Measurements from ENCODE around the gene NRP1. TPM values are rescaled to one million over a fixed set of nuclear protein-coding genes. Genes with fewer than 3 reads are reported as not detected.
A peak's percentile ranks its signal among the peaks of the same experiment; 100 is the strongest.

NRP1 gene
- total RNA-seq, 1 experiment from 2014 or later = 1.1 TPM

DNA sequence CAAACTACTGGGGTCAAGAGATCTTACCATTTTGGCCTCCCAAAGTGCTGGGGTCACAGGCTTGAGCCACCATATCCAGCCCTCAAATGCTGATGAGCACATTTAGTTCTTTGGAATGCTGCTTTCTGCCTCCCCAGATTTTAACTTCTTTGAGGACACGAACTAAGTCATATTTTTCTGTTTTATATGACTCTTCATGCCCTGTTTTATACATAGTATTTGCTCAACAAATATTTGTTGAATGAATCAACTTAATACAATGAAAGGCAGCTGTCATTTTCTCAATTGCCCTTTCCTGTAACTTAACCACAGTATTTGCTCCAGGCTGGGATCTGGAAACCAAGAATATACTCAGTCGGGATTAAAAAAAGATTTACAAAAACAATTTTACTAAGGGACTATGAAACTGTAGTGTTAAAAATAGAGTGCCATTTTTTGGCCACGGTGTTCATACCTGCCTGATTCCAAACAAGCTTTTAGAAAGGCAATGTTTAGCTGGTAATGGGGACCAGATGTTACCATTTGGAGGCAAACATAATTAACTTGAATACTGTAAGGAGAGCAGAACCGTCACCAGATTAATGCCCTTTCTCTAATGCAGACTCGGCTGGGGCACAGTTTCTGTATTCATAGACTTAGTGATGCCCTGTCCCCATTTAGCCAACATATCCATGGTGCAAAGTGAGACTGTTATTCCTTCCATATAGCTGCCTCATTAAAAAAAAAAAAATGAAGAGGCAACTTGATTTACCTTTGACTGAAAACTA, 117.6 kb downstream of the NRP1 start:
- DNase-seq (ENCODE audit: low read depth, low spot score) = peak; percentile 25
- in situ Hi-C loops (cut with HindIII; ENCODE audit: low pct_unique_long_range_greater_than_20kb, low sequenced_read_pairs) = no loop called here

DNA sequence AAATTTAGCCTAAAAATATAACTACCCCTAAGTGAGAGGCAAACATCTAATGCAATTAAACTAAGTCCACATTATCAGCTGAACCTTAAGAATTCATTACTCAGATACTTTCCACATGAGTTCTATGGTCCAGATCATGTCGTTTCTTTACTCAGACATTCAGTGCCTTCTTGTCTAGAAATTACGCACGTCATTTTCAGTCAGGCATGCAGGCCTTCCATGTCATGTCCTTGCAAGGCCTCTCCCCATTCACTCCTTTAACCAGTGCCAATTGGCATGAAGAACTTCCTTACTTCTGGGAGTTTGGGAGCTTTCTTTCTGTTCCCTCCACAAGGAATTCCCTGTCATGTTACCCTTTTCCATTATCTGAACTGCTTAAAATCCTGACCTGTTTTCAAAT, 118.8 kb downstream of the NRP1 start:
- in situ Hi-C loops (cut with HindIII; ENCODE audit: low pct_unique_long_range_greater_than_20kb, low sequenced_read_pairs) = no loop called here
- DNase-seq (ENCODE audit: low read depth, low spot score) = no peak

DNA sequence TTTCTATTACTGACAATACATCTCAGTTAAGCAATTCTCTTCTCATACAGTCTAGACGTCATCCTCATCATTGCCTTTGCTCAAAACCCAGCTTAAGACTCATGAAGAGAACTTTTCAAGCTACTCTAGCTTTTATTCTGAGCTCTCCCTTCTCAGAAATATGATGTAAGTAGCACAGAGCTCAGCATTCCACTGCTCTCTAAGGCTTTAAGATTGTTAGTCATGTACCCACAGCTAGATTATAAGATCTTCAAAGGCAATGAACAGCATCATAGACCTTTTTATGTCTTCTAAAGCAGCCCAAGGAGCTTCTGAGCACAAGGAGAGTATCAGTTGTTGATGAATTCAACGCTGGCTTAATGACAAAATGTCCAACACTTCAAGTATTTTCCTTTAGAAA, 119.3 kb downstream of the NRP1 start:
- in situ Hi-C loops (cut with HindIII; ENCODE audit: low pct_unique_long_range_greater_than_20kb, low sequenced_read_pairs) = no loop called here
- no peak for DNase-seq (ENCODE audit: low read depth, low spot score)

DNA sequence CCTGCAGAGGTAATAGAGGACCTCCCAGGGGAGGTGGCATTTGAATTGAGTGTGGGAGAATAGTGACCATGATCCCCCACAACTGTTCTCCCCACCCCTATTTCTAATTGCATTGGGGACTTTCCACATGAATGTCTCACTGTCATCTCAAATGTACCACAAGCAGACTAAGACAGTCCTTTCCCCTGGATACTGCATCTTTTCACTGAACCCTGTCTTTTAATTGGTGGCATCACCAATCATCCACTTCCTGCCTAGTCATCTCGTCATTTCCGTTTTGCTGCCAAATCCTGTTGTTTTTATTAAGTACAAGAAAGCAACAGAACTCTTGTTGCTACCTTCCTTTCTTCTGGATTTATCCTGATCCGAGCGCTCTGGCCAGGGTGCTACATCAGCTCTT, 120.3 kb downstream of the NRP1 start:
- in situ Hi-C loops (cut with HindIII; ENCODE audit: low pct_unique_long_range_greater_than_20kb, low sequenced_read_pairs) = no loop called here

DNA sequence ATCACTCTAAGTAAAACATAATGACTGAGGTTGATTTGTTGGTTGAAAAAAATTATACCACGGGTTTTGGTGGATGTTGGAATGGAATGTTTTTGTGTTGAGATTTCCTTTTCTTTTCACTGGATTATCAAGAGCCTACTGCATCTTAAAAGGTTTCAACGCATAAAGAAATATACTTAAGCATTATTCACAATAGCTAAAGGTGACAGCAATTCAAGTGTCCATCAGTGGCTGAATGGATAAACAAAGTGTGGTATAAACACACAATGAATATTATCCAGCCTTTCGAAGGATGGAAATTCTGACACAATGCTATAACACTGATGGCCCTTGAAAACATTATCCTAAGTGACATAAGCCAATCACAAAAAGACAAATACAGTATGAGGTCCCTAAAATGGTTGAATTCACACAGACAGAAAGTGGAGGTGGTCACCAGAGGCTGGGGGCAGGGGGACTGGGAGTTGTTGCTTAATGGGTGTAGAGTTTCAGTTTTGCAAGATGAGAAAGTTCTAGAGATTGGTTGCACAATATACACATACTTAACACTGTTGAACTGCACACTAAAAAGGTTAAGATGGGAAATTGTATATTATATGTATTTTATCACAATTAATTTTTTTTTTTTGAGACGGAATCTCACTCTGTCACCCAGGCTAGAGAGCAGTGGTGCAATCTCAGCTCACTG, 122.3 kb downstream of the NRP1 start:
- DNase-seq (ENCODE audit: low read depth, low spot score) = no peak
- in situ Hi-C loops (cut with HindIII; ENCODE audit: low pct_unique_long_range_greater_than_20kb, low sequenced_read_pairs) = no loop called here

More for the DNA sequence above, 120.3 kb downstream of the NRP1 start:
- no peak for DNase-seq (ENCODE audit: low read depth, low spot score)

GRCh38 chr10:33211106-33211878, 123.2 kb downstream of the NRP1 start:
- no peak for DNase-seq (ENCODE audit: low read depth, low spot score)
- in situ Hi-C loops (cut with HindIII; ENCODE audit: low pct_unique_long_range_greater_than_20kb, low sequenced_read_pairs) = no loop called here

DNA sequence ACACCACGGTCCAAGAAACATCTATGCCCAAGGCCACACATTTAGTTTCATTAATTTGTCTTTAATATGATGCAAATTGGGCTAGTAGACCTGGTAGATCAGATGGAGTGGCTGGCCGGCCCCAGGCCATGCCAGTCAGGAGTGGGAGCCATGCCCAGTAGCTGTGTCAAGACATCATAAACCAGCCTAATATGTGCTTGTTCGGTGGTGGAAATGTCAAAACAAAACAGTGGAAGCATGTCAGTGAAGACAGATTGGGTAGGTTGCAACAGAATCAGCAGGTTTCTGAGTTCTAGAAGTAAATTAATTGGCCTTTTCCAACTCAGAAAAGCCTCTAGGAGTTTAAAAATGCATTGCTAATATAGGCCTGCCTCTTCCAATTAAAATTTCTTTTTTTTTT, 124.7 kb downstream of the NRP1 start:
- in situ Hi-C loops (cut with HindIII; ENCODE audit: low pct_unique_long_range_greater_than_20kb, low sequenced_read_pairs) = no loop called here
- no peak for DNase-seq (ENCODE audit: low read depth, low spot score)

- DNase-seq (ENCODE audit: low read depth, low spot score) = no peak
- in situ Hi-C loops (cut with HindIII; ENCODE audit: low pct_unique_long_range_greater_than_20kb, low sequenced_read_pairs) = no loop called here
Measured at GRCh38 chr10:33208166-33208565, 126.3 kb downstream of the NRP1 start.

DNA sequence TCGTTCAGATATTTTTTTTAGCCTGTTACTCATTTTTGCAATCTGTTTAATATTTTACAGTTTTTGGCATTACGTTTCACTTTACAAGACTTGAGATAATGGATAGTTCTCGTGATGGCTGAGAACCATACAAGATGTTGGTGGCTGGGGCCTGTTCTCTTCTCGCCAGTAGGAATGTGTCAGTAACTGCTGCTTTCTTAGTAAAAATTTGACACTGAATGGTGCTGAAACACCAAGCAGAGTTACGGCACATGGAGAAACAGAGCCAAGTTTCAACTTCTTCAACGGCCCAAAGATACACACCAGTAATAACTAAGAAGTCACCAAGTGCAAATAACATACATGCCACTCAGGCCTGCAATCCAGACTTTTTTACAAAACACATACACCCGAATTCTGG, 130.4 kb downstream of the NRP1 start:
- in situ Hi-C loops (cut with HindIII; ENCODE audit: low pct_unique_long_range_greater_than_20kb, low sequenced_read_pairs) = no loop called here
- DNase-seq (ENCODE audit: low read depth, low spot score) = no peak

DNA sequence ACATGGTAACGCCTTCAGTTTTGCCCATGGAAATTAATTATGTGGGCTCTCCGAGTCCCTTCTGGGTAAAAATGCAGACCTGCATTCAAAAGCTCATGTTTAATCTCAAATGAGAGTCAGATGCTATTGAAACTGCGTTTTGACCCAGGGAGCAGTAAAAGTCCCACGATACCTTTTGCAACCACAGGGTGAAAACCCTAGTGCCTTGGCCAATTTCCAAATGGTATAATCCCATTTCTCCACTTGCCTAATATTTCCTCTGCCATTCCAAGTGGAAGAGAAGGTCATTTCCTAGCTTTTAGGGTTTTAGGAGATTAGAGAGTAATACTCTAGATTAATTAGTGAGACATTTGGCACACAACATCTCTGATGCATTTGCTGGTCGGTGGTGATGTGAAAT, 132.5 kb downstream of the NRP1 start:
- in situ Hi-C loops (cut with HindIII; ENCODE audit: low pct_unique_long_range_greater_than_20kb, low sequenced_read_pairs) = no loop called here
- no peak for DNase-seq (ENCODE audit: low read depth, low spot score)

- in situ Hi-C loops (cut with HindIII; ENCODE audit: low pct_unique_long_range_greater_than_20kb, low sequenced_read_pairs) = no loop called here
- DNase-seq (ENCODE audit: low read depth, low spot score) = peak; percentile 90
Measured at GRCh38 chr10:33201056-33201780, 133.2 kb downstream of the NRP1 start.

GRCh38 chr10:33199731-33200232, 134.7 kb downstream of the NRP1 start:
- in situ Hi-C loops (cut with HindIII; ENCODE audit: low pct_unique_long_range_greater_than_20kb, low sequenced_read_pairs) = no loop called here
- no peak for DNase-seq (ENCODE audit: low read depth, low spot score)

GRCh38 chr10:33198610-33199009, 135.9 kb downstream of the NRP1 start:
- in situ Hi-C loops (cut with HindIII; ENCODE audit: low pct_unique_long_range_greater_than_20kb, low sequenced_read_pairs) = no loop called here

GRCh38 chr10:33196710-33197491, 137.6 kb downstream of the NRP1 start:
- in situ Hi-C loops (cut with HindIII; ENCODE audit: low pct_unique_long_range_greater_than_20kb, low sequenced_read_pairs) = no loop called here

More at GRCh38 chr10:33198610-33199009, 135.9 kb downstream of the NRP1 start:
- DNase-seq (ENCODE audit: low read depth, low spot score) = no peak

DNA sequence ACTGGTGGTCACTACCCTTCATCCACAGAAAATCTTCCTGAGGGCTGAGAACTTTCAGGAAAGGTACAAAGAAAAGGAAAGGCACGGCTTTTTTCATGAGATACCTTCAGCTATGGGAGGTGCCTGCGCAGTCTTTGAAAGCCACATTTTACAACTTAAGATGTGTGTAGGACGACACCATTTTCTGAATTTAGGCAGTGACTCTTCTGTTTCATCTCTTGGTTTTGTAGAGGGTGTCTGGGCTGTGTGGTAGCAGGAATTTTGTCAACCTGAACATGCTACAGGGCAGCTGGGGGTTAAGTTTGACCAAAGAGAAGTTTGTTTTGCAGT, 138.1 kb downstream of the NRP1 start:
- in situ Hi-C loops (cut with HindIII; ENCODE audit: low pct_unique_long_range_greater_than_20kb, low sequenced_read_pairs) = no loop called here
- no peak for DNase-seq (ENCODE audit: low read depth, low spot score)

More at GRCh38 chr10:33196710-33197491, 137.6 kb downstream of the NRP1 start:
- no peak for DNase-seq (ENCODE audit: low read depth, low spot score)

DNA sequence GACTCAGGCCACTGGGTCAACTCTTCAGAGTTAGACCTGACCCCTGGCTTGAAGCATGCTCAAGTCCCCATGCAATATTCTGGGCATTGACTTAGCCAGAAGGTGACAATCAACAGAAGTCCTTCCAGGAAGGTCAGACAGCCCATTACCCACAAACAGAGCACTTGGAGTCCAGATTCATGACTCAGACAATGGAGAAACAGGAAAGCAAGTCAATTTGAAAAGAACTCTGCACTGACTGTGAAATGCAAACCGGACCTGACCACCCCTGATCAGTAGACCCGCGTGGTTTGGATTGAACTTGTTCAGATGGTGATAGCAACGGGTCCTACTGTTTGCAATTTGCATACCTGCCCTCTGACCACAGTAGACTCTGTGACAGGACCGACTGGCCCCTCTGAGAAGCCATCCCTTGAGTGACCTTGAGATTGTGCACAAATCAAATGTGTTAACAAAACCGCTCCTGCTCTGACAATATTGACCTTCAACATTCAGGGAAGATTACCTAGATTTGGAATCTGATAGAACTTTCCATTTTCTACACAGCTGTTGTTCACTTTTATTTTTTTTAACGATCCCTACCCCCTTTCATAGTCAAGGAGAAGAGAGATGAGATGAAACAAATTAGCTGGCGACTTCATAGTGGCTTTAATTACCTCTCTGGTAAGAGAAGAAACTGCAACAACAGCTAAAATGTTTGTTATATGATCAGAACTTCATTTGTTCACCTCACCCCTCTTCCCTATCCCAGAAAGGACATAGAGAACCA, 138.7 kb downstream of the NRP1 start:
- no peak for DNase-seq (ENCODE audit: low read depth, low spot score)
- in situ Hi-C loops (cut with HindIII; ENCODE audit: low pct_unique_long_range_greater_than_20kb, low sequenced_read_pairs) = no loop called here

Data from SK-MEL-5 (cell line).